ENCODE measurements around the gene DAPK1. TPM values are rescaled to one million over a fixed set of nuclear protein-coding genes. Genes with fewer than 3 reads are reported as not detected.
"Not testable (repeated sequence)": the region's sequence is repeated elsewhere in the genome, so short reads cannot be mapped to it uniquely, and the experiment has no call there.

DAPK1 gene
- total and polyA plus RNA-seq, 7 donors, result 0.66 to 8.4 (median 2.2) TPM

- WGBS, 3 donors, result 71 to 80% (median 73%) methylated on average over 7 of the region's 7 CpGs
- H3K9me3 ChIP-seq, result no peaks in the 10 kb centered on the region
- intact Hi-C loops (cut with DNase I), result no loop called here
- no peak overlapping the region for H3K27ac ChIP-seq
- H3K36me3 ChIP-seq (ENCODE audit: insufficient read depth in 1 of 2, low read depth in 1 of 2), result no peaks in the 10 kb centered on the region
- TF ChIP-seq, protein P1, sequence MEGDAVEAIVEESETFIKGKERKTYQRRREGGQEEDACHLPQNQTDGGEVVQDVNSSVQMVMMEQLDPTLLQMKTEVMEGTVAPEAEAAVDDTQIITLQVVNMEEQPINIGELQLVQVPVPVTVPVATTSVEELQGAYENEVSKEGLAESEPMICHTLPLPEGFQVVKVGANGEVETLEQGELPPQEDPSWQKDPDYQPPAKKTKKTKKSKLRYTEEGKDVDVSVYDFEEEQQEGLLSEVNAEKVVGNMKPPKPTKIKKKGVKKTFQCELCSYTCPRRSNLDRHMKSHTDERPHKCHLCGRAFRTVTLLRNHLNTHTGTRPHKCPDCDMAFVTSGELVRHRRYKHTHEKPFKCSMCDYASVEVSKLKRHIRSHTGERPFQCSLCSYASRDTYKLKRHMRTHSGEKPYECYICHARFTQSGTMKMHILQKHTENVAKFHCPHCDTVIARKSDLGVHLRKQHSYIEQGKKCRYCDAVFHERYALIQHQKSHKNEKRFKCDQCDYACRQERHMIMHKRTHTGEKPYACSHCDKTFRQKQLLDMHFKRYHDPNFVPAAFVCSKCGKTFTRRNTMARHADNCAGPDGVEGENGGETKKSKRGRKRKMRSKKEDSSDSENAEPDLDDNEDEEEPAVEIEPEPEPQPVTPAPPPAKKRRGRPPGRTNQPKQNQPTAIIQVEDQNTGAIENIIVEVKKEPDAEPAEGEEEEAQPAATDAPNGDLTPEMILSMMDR (IDR thresholded peaks at IDR 0.05), result no peak
- H3K27me3 ChIP-seq (ENCODE audit: insufficient read depth in 3 of 3, low read length in 2 of 3), result peaks cover 0 to 2% (median 0%) of the 10 kb centered on the region in 3 donors
- no peaks in the 10 kb centered on the region for H3K4me1 ChIP-seq
- no peak for DNase-seq
- no peak overlapping the region for H3K4me3 ChIP-seq
- ATAC-seq, result no peak
Observed at GRCh38 chr9:87546704-87547103, 49.0 kb downstream of the DAPK1 start.

DNA sequence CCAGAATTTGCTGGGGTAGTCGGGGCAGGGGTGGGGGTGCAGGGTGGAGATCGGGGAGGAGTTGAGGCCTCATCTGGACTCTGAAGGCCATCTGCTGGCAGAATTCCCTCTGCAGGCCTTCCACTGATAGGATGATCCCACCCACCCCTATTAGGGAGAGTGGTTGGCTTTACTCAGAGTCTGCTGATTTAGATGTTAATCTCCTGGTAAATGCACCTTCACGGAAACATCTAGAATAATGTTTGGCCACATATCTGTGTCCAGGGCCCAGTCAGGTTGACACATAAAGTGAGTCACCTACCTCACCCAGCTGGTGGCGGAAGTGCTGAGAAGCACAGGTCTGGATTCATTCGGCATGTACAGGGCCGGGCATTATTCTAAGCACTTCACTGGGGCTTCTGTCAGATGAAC is 50.0 kb downstream of the DAPK1 start:
- Histone ChIP-seq H3K27ac (no peak overlapping the region), H3K36me3 (ENCODE audit: insufficient read depth in 1 of 2, low read depth in 1 of 2) (no peaks in the 10 kb centered on the region), H3K27me3 (ENCODE audit: insufficient read depth in 3 of 3, low read length in 2 of 3) (peaks cover 0 to 2% (median 0%) of the 10 kb centered on the region in 3 donors), H3K4me3 (no peak overlapping the region), H3K4me1 (no peaks in the 10 kb centered on the region), H3K9me3 (no peaks in the 10 kb centered on the region)
- WGBS, 3 donors, result 85 to 95% (median 90%) methylated on average over 6 of the region's 6 CpGs
- intact Hi-C loops (cut with DNase I), result no loop called here
- no peak for ATAC-seq
- TF ChIP-seq, protein P1 (IDR thresholded peaks at IDR 0.05), result no peak
- no peak for DNase-seq

DNA sequence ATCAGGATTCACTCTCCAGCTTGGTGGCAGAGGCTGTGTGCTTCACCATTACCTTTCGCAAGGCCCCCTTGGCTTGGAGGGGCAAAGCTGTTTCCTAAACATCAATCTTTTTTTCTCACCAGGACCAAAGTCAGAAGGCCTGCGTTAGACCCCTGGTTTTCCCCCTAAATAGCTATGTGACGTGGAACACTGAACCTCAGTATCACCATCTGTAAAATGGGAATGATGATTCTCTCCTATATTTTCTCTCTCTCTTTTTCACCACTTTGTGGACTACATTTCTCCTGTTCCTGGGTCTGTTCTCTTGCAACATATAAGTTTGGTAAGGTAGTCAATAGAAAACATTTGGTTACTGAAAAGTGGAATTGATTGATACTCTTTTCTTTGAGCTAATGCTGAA is 50.5 kb downstream of the DAPK1 start:
- Histone ChIP-seq H3K9me3 (no peaks in the 10 kb centered on the region), H3K27ac (no peak overlapping the region), H3K4me1 (no peaks in the 10 kb centered on the region), H3K36me3 (ENCODE audit: insufficient read depth in 1 of 2, low read depth in 1 of 2) (no peaks in the 10 kb centered on the region), H3K27me3 (ENCODE audit: insufficient read depth in 3 of 3, low read length in 2 of 3) (peaks cover 0 to 2% (median 0%) of the 10 kb centered on the region in 3 donors), H3K4me3 (no peak overlapping the region)
- DNase-seq (no peak), ATAC-seq (no peak)
- intact Hi-C loops (cut with DNase I), result no loop called here
- 97 to 98% (median 98%) methylated on average over 3 of the region's 3 CpGs for WGBS, 3 donors
- TF ChIP-seq, protein P1 (IDR thresholded peaks at IDR 0.05), result no peak

DNA sequence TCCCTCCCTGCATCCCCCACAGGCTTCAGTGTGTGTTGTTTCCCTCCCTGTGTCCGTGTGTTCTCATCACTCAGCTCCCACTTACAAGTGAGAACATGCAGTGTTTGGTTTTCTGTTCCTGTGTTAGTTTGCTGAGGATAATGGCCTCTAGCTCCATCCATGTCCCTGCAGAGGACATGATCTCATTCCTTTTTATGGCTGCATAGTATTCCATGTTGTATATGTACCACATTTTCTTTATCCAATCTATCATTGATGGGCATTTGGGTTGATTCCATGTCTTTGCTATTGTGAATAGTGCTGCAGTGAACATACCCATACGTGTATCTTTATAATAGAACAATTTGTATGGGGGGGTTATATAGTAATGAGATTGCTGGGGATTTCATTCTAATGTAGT is 51.4 kb downstream of the DAPK1 start:
- intact Hi-C loops (cut with DNase I); H3K4me1 ChIP-seq; H3K9me3 ChIP-seq; ATAC-seq; DNase-seq; H3K27me3 ChIP-seq (ENCODE audit: insufficient read depth in 3 of 3, low read length in 2 of 3); H3K4me3 ChIP-seq; H3K27ac ChIP-seq; H3K36me3 ChIP-seq (ENCODE audit: insufficient read depth in 1 of 2, low read depth in 1 of 2): not testable (repeated sequence)
- 93 to 98% (median 97%) methylated on average over 2 of the region's 2 CpGs for WGBS, 3 donors

DNA sequence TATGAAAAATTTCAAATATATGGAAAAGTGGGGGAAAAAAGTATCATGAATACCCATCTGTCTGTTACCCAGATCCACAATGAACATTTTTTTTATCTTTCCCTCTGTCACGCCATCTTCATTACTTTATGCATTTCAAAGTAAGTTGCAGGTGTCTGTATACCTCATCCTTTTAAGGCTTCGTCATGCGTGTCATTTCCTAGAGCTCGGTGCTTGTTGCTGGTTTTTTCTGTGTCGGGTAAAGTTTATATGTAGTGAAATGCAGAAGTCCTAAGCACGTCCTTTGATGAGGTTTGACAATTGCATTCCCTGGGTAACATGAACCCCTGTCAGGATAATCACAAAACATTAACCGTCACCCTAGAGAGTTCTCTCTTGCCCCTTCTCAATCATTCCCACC is 52.1 kb downstream of the DAPK1 start:
- 90 to 93% (median 91%) methylated on average over 7 of the region's 7 CpGs for WGBS, 3 donors
- intact Hi-C loops (cut with DNase I), result no loop called here
- no peaks in the 10 kb centered on the region for H3K9me3 ChIP-seq
- no peak overlapping the region for H3K27ac ChIP-seq
- H3K4me3 ChIP-seq, result no peak overlapping the region
- no peaks in the 10 kb centered on the region for H3K36me3 ChIP-seq (ENCODE audit: insufficient read depth in 1 of 2, low read depth in 1 of 2)
- peaks cover 0 to 2% (median 0%) of the 10 kb centered on the region in 3 donors for H3K27me3 ChIP-seq (ENCODE audit: insufficient read depth in 3 of 3, low read length in 2 of 3)
- ATAC-seq, result no peak
- TF ChIP-seq, protein P1 (IDR thresholded peaks at IDR 0.05), result no peak
- DNase-seq, result no peak
- no peaks in the 10 kb centered on the region for H3K4me1 ChIP-seq
